ENCODE results near the gene TWF2.

DNA sequence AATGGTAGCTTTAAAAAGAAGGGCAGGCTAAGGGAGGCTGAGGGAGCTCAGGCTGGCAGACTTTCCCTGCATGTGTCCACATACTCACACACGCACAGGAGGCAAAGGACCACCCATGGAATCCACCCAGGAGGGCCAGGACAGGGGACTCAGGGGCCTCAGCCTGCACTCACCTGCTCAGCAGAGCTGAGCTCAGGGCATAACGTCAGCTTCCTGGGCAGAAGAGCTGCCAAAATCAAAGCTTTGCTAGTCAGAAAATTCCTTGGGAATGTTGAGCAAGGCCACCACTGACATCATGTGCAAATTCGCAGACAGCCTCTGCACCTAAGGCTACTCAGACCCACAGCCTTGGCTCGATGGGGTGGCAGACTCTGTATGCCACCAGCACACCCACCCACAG is 57.4 kb downstream of the TWF2 start:
- no peak for TF ChIP-seq POLR2A (IDR thresholded peaks at IDR 0.05)
- TF ChIP-seq, protein P1, sequence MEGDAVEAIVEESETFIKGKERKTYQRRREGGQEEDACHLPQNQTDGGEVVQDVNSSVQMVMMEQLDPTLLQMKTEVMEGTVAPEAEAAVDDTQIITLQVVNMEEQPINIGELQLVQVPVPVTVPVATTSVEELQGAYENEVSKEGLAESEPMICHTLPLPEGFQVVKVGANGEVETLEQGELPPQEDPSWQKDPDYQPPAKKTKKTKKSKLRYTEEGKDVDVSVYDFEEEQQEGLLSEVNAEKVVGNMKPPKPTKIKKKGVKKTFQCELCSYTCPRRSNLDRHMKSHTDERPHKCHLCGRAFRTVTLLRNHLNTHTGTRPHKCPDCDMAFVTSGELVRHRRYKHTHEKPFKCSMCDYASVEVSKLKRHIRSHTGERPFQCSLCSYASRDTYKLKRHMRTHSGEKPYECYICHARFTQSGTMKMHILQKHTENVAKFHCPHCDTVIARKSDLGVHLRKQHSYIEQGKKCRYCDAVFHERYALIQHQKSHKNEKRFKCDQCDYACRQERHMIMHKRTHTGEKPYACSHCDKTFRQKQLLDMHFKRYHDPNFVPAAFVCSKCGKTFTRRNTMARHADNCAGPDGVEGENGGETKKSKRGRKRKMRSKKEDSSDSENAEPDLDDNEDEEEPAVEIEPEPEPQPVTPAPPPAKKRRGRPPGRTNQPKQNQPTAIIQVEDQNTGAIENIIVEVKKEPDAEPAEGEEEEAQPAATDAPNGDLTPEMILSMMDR (IDR thresholded peaks at IDR 0.05): no peak

All from esophagus squamous epithelium (tissue), 4 donors.